Smooth muscle cell of the pulmonary artery (primary cell): Measurements from ENCODE around the gene HAT1. TPM values are rescaled to one million over a fixed set of nuclear protein-coding genes. Genes with fewer than 3 reads are reported as not detected.

ENCODE experiments used
- total RNA-seq: library from RNA; depleted of rRNA; stranded (reverse); fragments of >200 nt; gene quantifications from 2 replicates; pipeline ENCODE4 v1.2.3, GENCODE V29; 2014

Gene HAT1
- total RNA-seq = 26.8 and 34.4 TPM in 2 replicates

GRCh38 chr2:171922230-171923022, at the start of gene HAT1:
Gene HAT1, plus strand, starts transcription at chr2:171922461. Its CDS starts 40 bp downstream, at chr2:171922501.

GRCh38 chr2:171893824-171894611, 28.2 kb upstream of the HAT1 start, which contains the start of gene SLC25A12:
Gene SLC25A12, minus strand, starts transcription at chr2:171894244. Its CDS starts 30 bp downstream, at chr2:171894214.

GRCh38 chr2:171999604-172000469, 77.6 kb downstream of the HAT1 start, which contains the start of gene METAP1D:
Gene METAP1D, plus strand, starts transcription at chr2:171999953. Its CDS starts 17 bp downstream, at chr2:171999970.

Other genes starting within 250 kb of the HAT1 start
- gene DYNC1I2, start 235.0 kb upstream of the HAT1 start, total RNA-seq = 115 and 137 TPM in 2 replicates
- gene SLC25A12, start 28.2 kb upstream of the HAT1 start, total RNA-seq = 20.2 and 23.5 TPM in 2 replicates
- 7.1 and 7.3 TPM in 2 replicates for gene METAP1D, start 77.5 kb downstream of the HAT1 start, total RNA-seq
- gene DLX1, start 163.0 kb downstream of the HAT1 start, total RNA-seq = 1.6 and 7.7 TPM in 2 replicates
- 0.33 and 3.9 TPM in 2 replicates for gene DLX2, start 180.4 kb downstream of the HAT1 start, total RNA-seq